GM12891 (cell line): Measurements from ENCODE around the gene FOXG1.

ENCODE experiments used
- DNase-seq: peaks from one replicate; pipeline ENCODE4 v3.0.0; 2011; ENCODE audit warnings: low spot score; ENCODE audit not compliant: insufficient read length
- FAIRE-seq: peaks from 2 replicates; lab custom pipeline; 2011; peaks lifted over from hg19 to GRCh38; lab: Jason Lieb, UNC
- PAX5 ChIP-seq: IDR thresholded peaks from 2 replicates; pipeline ENCODE4 v1.6.1; 2011; ENCODE audit warnings: low read length, moderate library complexity, mild to moderate bottlenecking; ENCODE audit not compliant: insufficient read depth, severe bottlenecking
- POLR2A ChIP-seq: IDR thresholded peaks from 2 replicates; pipeline ENCODE4 v1.6.1; 2011; ENCODE audit warnings: low read depth, low read length, control low read depth
- POLR2AphosphoS5 ChIP-seq: IDR thresholded peaks from 2 replicates; pipeline ENCODE4 v1.6.1; 2011; ENCODE audit warnings: low read depth, low read length, control low read depth
- POU2F2 ChIP-seq: IDR thresholded peaks from 2 replicates; pipeline ENCODE4 v1.6.1; 2011; ENCODE audit warnings: low read depth, mild to moderate bottlenecking, control low read depth, low read length, moderate library complexity
- SPI1 ChIP-seq: IDR thresholded peaks from 2 replicates; pipeline ENCODE4 v1.6.1; 2011; ENCODE audit warnings: low read depth, low read length, control low read depth
- TAF1 ChIP-seq: IDR thresholded peaks from 2 replicates; pipeline ENCODE4 v1.6.1; 2011; ENCODE audit warnings: low read depth, low read length, control low read depth

The FOXG1 gene

GRCh38 chr14:28759653-28760313, 6.8 kb upstream of the FOXG1 start:
- DNase-seq (no peak), FAIRE-seq (no peak)
- no peak for TF ChIP-seq TAF1
- no peak for TF ChIP-seq POLR2AphosphoS5
- TF ChIP-seq SPI1 = no peak
- no peak for TF ChIP-seq PAX5
- no peak for TF ChIP-seq POLR2A
- TF ChIP-seq POU2F2 = no peak

GRCh38 chr14:28760431-28760996, 6.1 kb upstream of the FOXG1 start:
- FAIRE-seq = no peak
- no peak for DNase-seq
- TF ChIP-seq POU2F2 = no peak
- no peak for TF ChIP-seq POLR2AphosphoS5
- TF ChIP-seq SPI1 = no peak
- TF ChIP-seq PAX5 = no peak
- no peak for TF ChIP-seq TAF1
- no peak for TF ChIP-seq POLR2A

GRCh38 chr14:28761438-28762291, 4.9 kb upstream of the FOXG1 start:
- DNase-seq = no peak
- TF ChIP-seq POLR2A (no peak), PAX5 (no peak), TAF1 (no peak), POU2F2 (no peak), SPI1 (no peak)
- no peak for FAIRE-seq

- DNase-seq (no peak), FAIRE-seq (no peak)
- no peak for TF ChIP-seq PAX5
- TF ChIP-seq POU2F2 = no peak
- TF ChIP-seq SPI1 = no peak
Measured at GRCh38 chr14:28762303-28762954, 4.2 kb upstream of the FOXG1 start.

GRCh38 chr14:28762955-28763326, 3.6 kb upstream of the FOXG1 start:
- TF ChIP-seq PAX5 (no peak), POU2F2 (no peak), POLR2AphosphoS5 (no peak), TAF1 (no peak), POLR2A (no peak), SPI1 (no peak)
- DNase-seq (no peak), FAIRE-seq (no peak)

- FAIRE-seq = no peak
- TF ChIP-seq PAX5 (no peak), TAF1 (no peak), SPI1 (no peak), POU2F2 (no peak), POLR2A (no peak)
- no peak for DNase-seq
Measured at GRCh38 chr14:28763751-28764256, 2.8 kb upstream of the FOXG1 start.

DNA sequence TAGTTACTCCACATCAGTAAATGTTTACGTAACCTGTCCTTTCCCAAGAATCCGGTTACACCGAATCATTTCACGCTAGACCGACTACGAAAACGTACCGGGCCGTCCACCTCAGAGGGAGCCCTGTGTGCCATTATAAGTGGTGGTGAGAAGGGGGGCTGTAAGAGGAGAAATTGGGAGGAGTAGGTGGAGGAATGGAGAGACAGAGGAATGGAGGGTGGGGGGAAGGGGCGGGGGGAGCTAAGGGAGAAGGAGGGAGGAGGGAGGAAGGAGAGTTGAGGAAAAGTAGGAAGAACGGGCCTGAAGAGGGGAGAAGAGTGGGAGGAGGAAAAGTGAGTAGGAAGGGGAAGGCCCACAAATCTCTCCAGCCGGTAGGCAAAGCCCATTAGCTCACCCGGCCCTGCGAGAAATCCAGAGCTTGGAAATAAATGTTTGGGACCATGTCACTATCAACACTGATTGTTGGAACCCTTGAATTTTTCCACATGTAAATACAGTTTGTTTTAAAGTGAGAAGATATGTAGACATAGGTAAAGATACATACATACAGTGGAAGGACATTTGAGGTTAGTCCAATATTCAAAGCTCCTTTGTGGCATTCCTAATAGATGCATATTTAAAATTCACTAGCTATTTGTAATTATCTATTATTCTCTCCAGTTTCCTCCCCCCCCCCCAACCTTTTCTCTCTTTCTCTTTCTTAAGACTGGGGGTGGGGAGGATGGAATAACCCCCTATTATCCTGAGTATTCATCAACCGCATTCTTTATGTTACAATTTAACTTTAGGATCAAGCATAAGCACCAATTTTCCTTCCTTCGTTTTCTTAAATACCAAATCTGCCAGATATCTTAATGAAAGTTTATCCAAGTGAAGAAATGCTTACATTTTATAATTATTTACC, 2.1 kb upstream of the FOXG1 start:
- DNase-seq (no peak), FAIRE-seq (no peak)
- no peak for TF ChIP-seq SPI1

GRCh38 chr14:28765169-28765830, 1.3 kb upstream of the FOXG1 start:
- FAIRE-seq (no peak), DNase-seq (no peak)
- TF ChIP-seq TAF1 (no peak), SPI1 (no peak), POLR2A (no peak), POLR2AphosphoS5 (no peak), PAX5 (no peak), POU2F2 (no peak)
